SJCRH30 (cell line): ENCODE measurements around the gene ODAM. TPM values are rescaled to one million over a fixed set of nuclear protein-coding genes. Genes with fewer than 3 reads are reported as not detected.
"Not testable (repeated sequence)": the region's sequence is repeated elsewhere in the genome, so short reads cannot be mapped to it uniquely, and the experiment has no call there.

Experiments used
- DNase-seq, 2 experiments: peaks; one replicate each; pipeline ENCODE4 v3.0.0-alpha.2; 2015 to 2020
- H3K27ac ChIP-seq: fragments of 250-450 bp; sonication (Bioruptor Pico); 2 replicates; pipeline ENCODE4 v1.5.1; 2020; ENCODE audit warnings: mild to moderate bottlenecking, moderate library complexity
- H3K27me3 ChIP-seq: fragments of 250-450 bp; sonication (Bioruptor Pico); 2 replicates; pipeline ENCODE4 v1.5.1; 2020; ENCODE audit warnings: mild to moderate bottlenecking, moderate library complexity
- H3K36me3 ChIP-seq: fragments of 250-450 bp; sonication (Bioruptor Pico); 2 replicates; pipeline ENCODE4 v1.5.1; 2020; ENCODE audit warnings: mild to moderate bottlenecking, moderate library complexity
- H3K4me1 ChIP-seq: fragments of 250-450 bp; sonication (Bioruptor Pico); 2 replicates; pipeline ENCODE4 v1.5.1; 2020; ENCODE audit warnings: mild to moderate bottlenecking, moderate library complexity
- H3K4me3 ChIP-seq: fragments of 250-450 bp; sonication (Bioruptor Pico); 2 replicates; pipeline ENCODE4 v1.5.1; 2020; ENCODE audit warnings: mild to moderate bottlenecking, moderate library complexity
- H3K9me3 ChIP-seq: fragments of 250-450 bp; sonication (Bioruptor Pico); replicated peaks from 2 replicates; pipeline ENCODE4 v1.5.1; 2020; ENCODE audit warnings: mild to moderate bottlenecking, moderate library complexity
- total RNA-seq: library from RNA; depleted of rRNA; stranded (reverse); fragments of >200 nt; shearing (Covaris generic); gene quantifications from 2 replicates; pipeline ENCODE4 v1.2.3, GENCODE V29; 2014

The ODAM gene
- total RNA-seq, 1 experiment from 2014 or later: not detected

DNA sequence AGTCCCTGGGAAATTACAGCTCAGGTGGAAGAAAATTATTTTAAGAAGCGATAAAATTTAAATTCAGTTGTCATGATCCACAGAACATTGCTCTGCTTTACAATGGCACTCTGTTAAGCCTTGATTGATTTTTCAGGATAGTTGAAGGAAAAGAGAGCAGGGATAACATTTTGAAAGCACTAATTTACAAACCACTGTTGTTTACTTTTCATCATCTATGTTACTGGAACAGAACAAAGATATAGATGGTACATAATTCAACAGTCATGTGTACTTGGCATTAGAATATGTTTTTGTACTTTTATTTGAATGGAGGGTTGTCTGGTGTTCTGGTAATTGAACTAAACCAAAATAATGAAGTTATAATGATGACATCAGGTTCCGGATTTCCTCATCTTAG, 2.6 kb upstream of the ODAM start:
- no peaks in the 10 kb centered on the region for H3K4me1 ChIP-seq
- H3K36me3 ChIP-seq: no peaks in the 10 kb centered on the region
- no peak overlapping the region for H3K4me3 ChIP-seq
- H3K9me3 ChIP-seq: no peaks in the 10 kb centered on the region
- DNase-seq: no peak
- H3K27ac ChIP-seq: no peak overlapping the region
- H3K27me3 ChIP-seq: no peaks in the 10 kb centered on the region

DNA sequence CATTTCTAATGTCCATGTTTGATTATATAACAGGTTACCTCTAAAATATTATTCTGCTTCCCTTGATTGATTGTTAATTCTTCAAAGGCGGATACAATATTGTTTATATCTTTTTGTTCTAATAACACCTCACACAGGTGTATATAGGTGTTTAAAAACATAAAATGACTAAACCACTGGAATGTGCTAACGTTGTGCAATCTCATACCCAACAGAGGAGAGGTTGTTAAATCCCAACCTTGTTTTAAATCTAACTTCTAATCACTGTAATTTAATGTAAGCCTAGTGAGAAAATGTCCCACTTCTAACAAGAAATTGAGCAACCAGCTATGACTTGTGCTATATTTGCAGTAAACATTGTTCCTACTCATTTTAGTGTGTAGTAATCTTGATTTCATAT, 1.3 kb downstream of the ODAM start:
- no peak overlapping the region for H3K4me3 ChIP-seq
- H3K36me3 ChIP-seq: no peaks in the 10 kb centered on the region
- no peak for DNase-seq
- no peaks in the 10 kb centered on the region for H3K27me3 ChIP-seq
- H3K4me1 ChIP-seq: no peaks in the 10 kb centered on the region
- no peak overlapping the region for H3K27ac ChIP-seq
- H3K9me3 ChIP-seq: no peaks in the 10 kb centered on the region

DNA sequence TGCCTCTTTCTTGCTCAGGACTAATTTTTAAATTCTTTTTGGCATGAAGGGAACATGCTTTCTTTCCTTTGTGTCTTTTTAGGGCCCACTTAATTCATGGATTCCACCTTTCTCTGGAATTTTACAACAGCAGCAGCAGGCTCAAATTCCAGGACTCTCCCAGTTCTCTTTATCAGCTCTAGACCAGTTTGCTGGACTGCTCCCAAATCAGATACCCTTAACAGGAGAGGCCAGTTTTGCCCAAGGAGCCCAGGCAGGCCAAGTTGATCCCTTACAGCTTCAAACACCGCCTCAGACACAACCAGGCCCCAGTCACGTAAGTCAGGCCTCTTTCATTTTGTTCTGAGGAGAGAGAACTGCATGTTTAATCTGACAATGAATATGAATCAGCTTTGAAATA, 2.3 kb downstream of the ODAM start:
- no peaks in the 10 kb centered on the region for H3K9me3 ChIP-seq
- no peak overlapping the region for H3K4me3 ChIP-seq
- no peaks in the 10 kb centered on the region for H3K36me3 ChIP-seq
- H3K27ac ChIP-seq: no peak overlapping the region
- no peak for DNase-seq
- H3K27me3 ChIP-seq: no peaks in the 10 kb centered on the region
- no peaks in the 10 kb centered on the region for H3K4me1 ChIP-seq

- no peak overlapping the region for H3K27ac ChIP-seq
- no peaks in the 10 kb centered on the region for H3K27me3 ChIP-seq
- no peaks in the 10 kb centered on the region for H3K36me3 ChIP-seq
- no peak overlapping the region for H3K4me3 ChIP-seq
- H3K9me3 ChIP-seq: no peaks in the 10 kb centered on the region
- DNase-seq: no peak
- no peaks in the 10 kb centered on the region for H3K4me1 ChIP-seq
Observed at GRCh38 chr4:70203601-70204000, 8.1 kb downstream of the ODAM start.

GRCh38 chr4:70212752-70213151, 17.2 kb downstream of the ODAM start:
- H3K27me3 ChIP-seq, H3K4me3 ChIP-seq, H3K36me3 ChIP-seq, H3K4me1 ChIP-seq, H3K9me3 ChIP-seq, DNase-seq, H3K27ac ChIP-seq: not testable (repeated sequence)

DNA sequence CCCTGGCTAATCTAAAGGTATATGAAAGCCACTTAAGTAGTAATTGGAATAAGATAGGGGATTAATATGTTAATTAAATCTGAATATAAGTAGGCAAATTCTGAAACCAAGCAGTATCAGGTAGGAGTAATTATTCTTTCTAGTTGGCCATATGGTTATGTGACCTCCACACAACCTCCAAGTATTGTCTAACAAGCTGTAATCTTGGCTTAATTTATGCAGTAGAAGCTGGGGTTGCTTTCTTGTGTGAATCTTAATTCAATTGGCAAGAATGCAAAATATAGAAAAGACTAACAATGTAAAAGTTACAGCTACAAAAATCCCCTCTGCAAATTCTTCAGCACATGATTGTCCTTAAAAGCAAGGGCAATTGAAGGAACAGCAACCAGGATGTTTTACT, 20.6 kb downstream of the ODAM start:
- not testable (repeated sequence) for H3K4me3 ChIP-seq, H3K9me3 ChIP-seq, H3K4me1 ChIP-seq, H3K36me3 ChIP-seq, DNase-seq, H3K27me3 ChIP-seq, H3K27ac ChIP-seq

GRCh38 chr4:70216550-70216949, 21.0 kb downstream of the ODAM start:
- not testable (repeated sequence) for H3K9me3 ChIP-seq, H3K27me3 ChIP-seq, H3K36me3 ChIP-seq, H3K4me1 ChIP-seq, H3K27ac ChIP-seq, H3K4me3 ChIP-seq, DNase-seq

- not testable (repeated sequence) for H3K9me3 ChIP-seq, H3K27me3 ChIP-seq, DNase-seq, H3K36me3 ChIP-seq, H3K4me1 ChIP-seq, H3K4me3 ChIP-seq, H3K27ac ChIP-seq
Observed at GRCh38 chr4:70221389-70221788, 25.9 kb downstream of the ODAM start.

GRCh38 chr4:70221818-70222217, 26.3 kb downstream of the ODAM start:
- H3K4me3 ChIP-seq, H3K4me1 ChIP-seq, H3K36me3 ChIP-seq, H3K9me3 ChIP-seq, DNase-seq, H3K27ac ChIP-seq, H3K27me3 ChIP-seq: not testable (repeated sequence)

- Histone ChIP-seq H3K36me3 (no peaks in the 10 kb centered on the region), H3K27ac (no peak within 1 kb of the TSS), H3K27me3 (no peaks in the 10 kb centered on the region), H3K4me1 (no peaks in the 10 kb centered on the region), H3K9me3 (no peaks in the 10 kb centered on the region), H3K4me3 (no peak within 1 kb of the TSS)
- DNase-seq: no peak
Observed at GRCh38 chr4:70225824-70226223, 30.3 kb downstream of the ODAM start, which contains the start of gene FDCSP. TSS of gene FDCSP (plus strand) at chr4:70226124. CDS start at chr4:70231195, 5,071 bp downstream.

GRCh38 chr4:70236125-70236524, 40.6 kb downstream of the ODAM start:
- Histone ChIP-seq H3K4me3 (no peak overlapping the region), H3K36me3 (no peaks in the 10 kb centered on the region), H3K4me1 (no peaks in the 10 kb centered on the region), H3K27me3 (no peaks in the 10 kb centered on the region), H3K27ac (no peak overlapping the region), H3K9me3 (no peaks in the 10 kb centered on the region)
- DNase-seq: no peak

GRCh38 chr4:70239131-70239883, 43.8 kb downstream of the ODAM start:
- no peak for DNase-seq
- no peak overlapping the region for H3K4me3 ChIP-seq
- H3K36me3 ChIP-seq: no peaks in the 10 kb centered on the region
- H3K4me1 ChIP-seq: no peaks in the 10 kb centered on the region
- H3K9me3 ChIP-seq: no peaks in the 10 kb centered on the region
- no peak overlapping the region for H3K27ac ChIP-seq
- H3K27me3 ChIP-seq: no peaks in the 10 kb centered on the region

GRCh38 chr4:70239884-70240591, 44.5 kb downstream of the ODAM start:
- Histone ChIP-seq H3K9me3 (no peaks in the 10 kb centered on the region), H3K27ac (no peak overlapping the region), H3K4me3 (no peak overlapping the region), H3K27me3 (no peaks in the 10 kb centered on the region), H3K36me3 (no peaks in the 10 kb centered on the region), H3K4me1 (no peaks in the 10 kb centered on the region)
- DNase-seq: no peak

- H3K36me3 ChIP-seq, H3K4me3 ChIP-seq, DNase-seq, H3K9me3 ChIP-seq, H3K27ac ChIP-seq, H3K4me1 ChIP-seq, H3K27me3 ChIP-seq: not testable (repeated sequence)
Observed at GRCh38 chr4:70242297-70242696, 46.8 kb downstream of the ODAM start, which contains the start of gene CSN3. TSS of gene CSN3 (plus strand) at chr4:70242597. CDS start at chr4:70244820, 2,223 bp downstream.

- Histone ChIP-seq H3K36me3 (no peaks in the 10 kb centered on the region), H3K27ac (no peak overlapping the region), H3K4me1 (no peaks in the 10 kb centered on the region), H3K9me3 (no peaks in the 10 kb centered on the region), H3K27me3 (no peaks in the 10 kb centered on the region), H3K4me3 (no peak overlapping the region)
- no peak for DNase-seq
Observed at GRCh38 chr4:70243091-70243490, 47.6 kb downstream of the ODAM start.
